IMR-90 (cell line): ENCODE data around the gene CDHR1. TPM values are rescaled to one million over a fixed set of nuclear protein-coding genes. Genes with fewer than 3 reads are reported as not detected.

ENCODE experiments used
- ATAC-seq: fragments of 200-7000 bp; cut with Tn5 transposase; 2 replicates; pipeline ENCODE4 v1.9.1; 2020; ENCODE audit warnings: low read depth, mild to moderate bottlenecking, moderate library complexity
- BruUV-seq: library from RNA; stranded (reverse); fragments of 400-500 nt; replicated peaks from 2 replicates; lab custom pipeline; 2021; lab: Mats Ljungman, UMichigan
- CTCF ChIA-PET: fragments of 300-600 bp; formaldehyde crosslinking; extraction: SDS; loops from one replicate; lab custom pipeline; 2021; ENCODE audit warnings: antibody characterized with exemption; lab: Yijun Ruan, JAX
- POLR2A ChIA-PET: fragments of 300-600 bp; sonication (Branson Sonifier 250); formaldehyde crosslinking; loops from one replicate; lab custom pipeline; 2022; ENCODE audit warnings: antibody characterized with exemption; ENCODE audit not compliant: unreplicated experiment; lab: Charles Lee
- DNase-seq: peaks from one replicate; pipeline ENCODE4 v3.0.0; 2013
- H2AFZ ChIP-seq: replicated peaks from 2 replicates; pipeline ENCODE3; 2013; ENCODE audit warnings: low read length, mild to moderate bottlenecking; ENCODE audit not compliant: poor library complexity
- H2AK5ac ChIP-seq: 2 replicates; pipeline ENCODE4 v1.6.1; 2013; ENCODE audit warnings: low read depth, low read length, inconsistent platforms
- H2AK9ac ChIP-seq: replicated peaks from 2 replicates; pipeline ENCODE3; 2013; ENCODE audit warnings: mild to moderate bottlenecking, low read depth, low read length, moderate library complexity; ENCODE audit not compliant: poor library complexity
- H2BK120ac ChIP-seq: 2 replicates; pipeline ENCODE4 v1.6.1; 2013; ENCODE audit warnings: low read depth, low read length, inconsistent platforms
- H2BK15ac ChIP-seq: 3 replicates; pipeline ENCODE4 v1.6.1; 2013; ENCODE audit warnings: low read depth, low read length, inconsistent platforms
- H2BK20ac ChIP-seq: 2 replicates; pipeline ENCODE4 v1.6.1; 2013; ENCODE audit warnings: low read depth, mild to moderate bottlenecking, inconsistent platforms, low read length, moderate library complexity
- H2BK5ac ChIP-seq: 2 replicates; pipeline ENCODE4 v1.6.1; 2013; ENCODE audit warnings: mild to moderate bottlenecking, low read depth, low read length, inconsistent platforms; ENCODE audit not compliant: poor library complexity, severe bottlenecking
- H3K14ac ChIP-seq: replicated peaks from 2 replicates; pipeline ENCODE4 v1.6.1; 2013; ENCODE audit warnings: low read depth, low read length, inconsistent platforms
- H3K18ac ChIP-seq: 2 replicates; pipeline ENCODE4 v1.6.1; 2013; ENCODE audit warnings: low read depth, low read length, control low read depth
- H3K23ac ChIP-seq: 2 replicates; pipeline ENCODE4 v1.6.1; 2013; ENCODE audit warnings: low read depth, low read length, inconsistent platforms
- H3K27ac ChIP-seq: 2 replicates; pipeline ENCODE4 v1.5.1; 2013; ENCODE audit warnings: mild to moderate bottlenecking, control low read depth, low read length; ENCODE audit not compliant: insufficient read depth
- H3K27me3 ChIP-seq: 2 replicates; pipeline ENCODE4 v1.6.1; 2013; ENCODE audit warnings: low read length; ENCODE audit not compliant: control insufficient read depth, insufficient read depth
- H3K36me3 ChIP-seq: 2 replicates; pipeline ENCODE4 v1.6.1; 2013; ENCODE audit warnings: low read length, mixed read lengths; ENCODE audit not compliant: control insufficient read depth, insufficient read depth
- H3K4ac ChIP-seq: 2 replicates; pipeline ENCODE4 v1.6.1; 2013; ENCODE audit warnings: low read depth, low read length, inconsistent platforms
- H3K4me1 ChIP-seq: 2 replicates; pipeline ENCODE4 v1.6.1; 2013; ENCODE audit warnings: low read length, mixed read lengths; ENCODE audit not compliant: control insufficient read depth, insufficient read depth
- H3K4me2 ChIP-seq: 2 replicates; pipeline ENCODE4 v1.6.1; 2013; ENCODE audit warnings: low read depth, mild to moderate bottlenecking, control low read depth, low read length, moderate library complexity
- H3K4me3 ChIP-seq: 2 replicates; pipeline ENCODE4 v1.5.1; 2013; ENCODE audit warnings: low read depth, mild to moderate bottlenecking, control low read depth, low read length, moderate library complexity; ENCODE audit not compliant: insufficient read depth
- H3K56ac ChIP-seq: 2 replicates; pipeline ENCODE4 v1.6.1; 2013; ENCODE audit warnings: low read length, inconsistent platforms; ENCODE audit not compliant: insufficient read depth; ENCODE audit errors: extremely low read depth
- H3K79me1 ChIP-seq, 2 experiments: 2 replicates each; pipeline ENCODE4 v1.6.1; 2013; ENCODE audit warnings: low read length in 2 of 2, inconsistent platforms in 1 of 2, low read depth in 1 of 2
- H3K9ac ChIP-seq: 2 replicates; pipeline ENCODE4 v1.6.1; 2013; ENCODE audit warnings: low read depth, low read length, control low read depth
- H3K9me1 ChIP-seq: 2 replicates; pipeline ENCODE4 v1.6.1; 2013; ENCODE audit warnings: low read length, inconsistent platforms; ENCODE audit not compliant: insufficient read depth
- H3K9me3 ChIP-seq: 2 replicates; pipeline ENCODE4 v1.6.1; 2013; ENCODE audit warnings: low read length; ENCODE audit not compliant: control insufficient read depth, insufficient read depth
- H4K20me1 ChIP-seq: 2 replicates; pipeline ENCODE4 v1.6.1; 2013; ENCODE audit warnings: low read length, inconsistent platforms; ENCODE audit not compliant: insufficient read depth
- H4K5ac ChIP-seq: 2 replicates; pipeline ENCODE4 v1.6.1; 2013; ENCODE audit warnings: mild to moderate bottlenecking, low read depth, low read length, control low read depth
- H4K8ac ChIP-seq, 2 experiments: 2 replicates each; pipeline ENCODE4 v1.6.1; 2013; ENCODE audit warnings: low read depth in 2 of 2, low read length in 2 of 2, control low read depth in 1 of 2, inconsistent platforms in 1 of 2
- H4K91ac ChIP-seq: 2 replicates; pipeline ENCODE4 v1.6.1; 2013; ENCODE audit warnings: low read depth, low read length, inconsistent platforms; ENCODE audit not compliant: insufficient read depth
- CHD1 ChIP-seq: IDR thresholded peaks from 2 replicates; pipeline ENCODE4 v1.6.1; 2012; ENCODE audit warnings: low read depth, low read length, improper control_type of control experiment
- FOS ChIP-seq: fragments of 150-350 bp; IDR thresholded peaks from 2 replicates; pipeline ENCODE4 v1.6.1; 2016; ENCODE audit warnings: low read depth, low read length
- MAZ ChIP-seq: IDR thresholded peaks from 2 replicates; pipeline ENCODE4 v1.6.1; 2012; ENCODE audit warnings: low read depth, mild to moderate bottlenecking, low read length, improper control_type of control experiment, moderate library complexity, borderline replicate concordance
- NFE2L2 ChIP-seq: fragments of 150-350 bp; IDR thresholded peaks from 2 replicates; pipeline ENCODE4 v1.6.1; 2016; ENCODE audit warnings: low read depth, mild to moderate bottlenecking, low read length
- POLR2A ChIP-seq: IDR thresholded peaks from 2 replicates; pipeline ENCODE4 v1.6.1; 2012; ENCODE audit warnings: mild to moderate bottlenecking, low read depth, low read length
- RAD21 ChIP-seq: IDR thresholded peaks from 2 replicates; pipeline ENCODE4 v1.6.1; 2012; ENCODE audit warnings: low read length, improper control_type of control experiment
- RCOR1 ChIP-seq: IDR thresholded peaks from 2 replicates; pipeline ENCODE4 v1.6.1; 2012; ENCODE audit warnings: mild to moderate bottlenecking, low read length, improper control_type of control experiment; ENCODE audit not compliant: insufficient replicate concordance
- RFX5 ChIP-seq: IDR thresholded peaks from 2 replicates; pipeline ENCODE4 v1.8.0; 2012; ENCODE audit warnings: low read depth, mild to moderate bottlenecking, low read length, moderate library complexity
- WGBS, 2 experiments: methylation state at CpG; one replicate each; pipeline versions ENCODE4 v1.1.5 to v1.1.7; 2013; ENCODE audit warnings: missing lambda C conversion rate in 2 of 2; ENCODE audit not compliant: insufficient read length in 1 of 2; ENCODE audit errors: extremely low coverage in 2 of 2; 5-methylcytosine and 5-hydroxymethylcytosine counted together
- dilution Hi-C: fragments of 300-500 bp; cut with HindIII; formaldehyde crosslinking; loops from one replicate; pipeline ENCODE4 v1.14.3; 2018; ENCODE audit warnings: low sequenced_read_pairs; ENCODE audit not compliant: unreplicated experiment
- in situ Hi-C: fragments of 300-500 bp; cut with MboI; formaldehyde crosslinking; loops from 3 replicates; pipeline ENCODE4 v1.14.3; 2019; ENCODE audit warnings: low sequenced_read_pairs, inconsistent platforms, mixed read lengths
- intact Hi-C: fragments of 100-400 bp; cut with micrococcal nuclease; formaldehyde crosslinking; loops from 2 replicates; pipeline ENCODE4 v1.10.0; 2022
- polyA plus RNA-seq, 3 experiments: library from polyadenylated mRNA; depleted of rRNA; stranded (reverse); fragments of >200 nt; gene quantifications; 2 replicates each; pipeline ENCODE4 v1.2.3, GENCODE V29; 2012; ENCODE audit warnings: low replicate concordance in 1 of 3
- total RNA-seq: library from RNA; depleted of rRNA; stranded (reverse); fragments of >200 nt; gene quantifications from 2 replicates; pipeline ENCODE4 v1.2.3, GENCODE V29; 2012
- TF ChIP-seq, protein P1 (sequence below): conservative IDR thresholded peaks from 2 replicates; pipeline ENCODE4 v1.5.1; 2012; ENCODE audit warnings: mild to moderate bottlenecking, low read depth, low read length, improper control_type of control experiment

Gene CDHR1
- total and polyA plus RNA-seq, 2 of the 4 experiments (the other 2 are of a cell fraction): not detected

DNA sequence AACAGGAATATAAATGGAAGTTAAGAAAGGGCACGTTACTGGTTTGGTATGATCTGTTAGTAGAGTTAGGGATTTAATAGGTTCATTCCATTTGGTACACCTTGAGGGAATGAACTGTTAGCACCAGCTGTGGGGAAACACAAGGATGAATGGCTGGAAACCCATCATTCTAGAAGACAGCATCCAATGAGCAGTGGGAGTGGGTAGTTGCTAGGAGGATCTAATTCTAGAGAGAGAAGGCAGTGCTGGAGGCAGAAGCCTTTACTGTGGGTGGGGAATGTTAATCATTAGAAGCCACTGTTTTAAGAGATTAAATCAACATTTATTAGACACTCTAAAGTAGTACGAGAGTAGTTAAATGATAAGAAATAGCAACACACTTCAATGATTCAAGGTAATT, 36.3 kb upstream of the CDHR1 start:
- DNase-seq (no peak), ATAC-seq (no peak)
- Histone ChIP-seq H2AFZ (no peak overlapping the region), H3K56ac (no peak overlapping the region), H4K91ac (no peak overlapping the region), H3K4me3 (no peak overlapping the region), H2BK5ac (no peak overlapping the region), H4K8ac (no peak overlapping the region), H3K23ac (no peak overlapping the region), H2AK5ac (no peak overlapping the region), H3K9me3 (no peaks in the 10 kb centered on the region), H2BK20ac (no peak overlapping the region), H3K9ac (no peak overlapping the region), H3K9me1 (no peaks in the 10 kb centered on the region), H3K27ac (no peak overlapping the region), H4K20me1 (no peaks in the 10 kb centered on the region), H3K79me1 (no peaks in the 10 kb centered on the region), H2AK9ac (no peak overlapping the region), H3K36me3 (peaks cover 1% of the 10 kb centered on the region; the same call in 1 of the 2 replicates), H3K4me1 (no peaks in the 10 kb centered on the region), H4K5ac (no peak overlapping the region), H3K18ac (no peak overlapping the region), H3K14ac (no peak overlapping the region), H3K4me2 (no peak overlapping the region), H2BK15ac (no peak overlapping the region), H3K27me3 (peaks cover 7% of the 10 kb centered on the region; the same call in 1 of the 2 replicates), H3K4ac (no peak overlapping the region), H2BK120ac (no peak overlapping the region)
- in situ Hi-C loops: no loop called here
- ChIA-PET CTCF (interaction anchor here (2.1 kb wide), 1 partner anchor 10 kb away, joined by 8 read pairs; no protein-coding TSS in a partner anchor), POLR2A (no interaction called here)
- intact Hi-C loops: no loop called here
- TF ChIP-seq NFE2L2 (no peak), RFX5 (no peak), FOS (no peak), POLR2A (no peak), RCOR1 (no peak), CHD1 (no peak), RAD21 (no peak), MAZ (no peak)
- TF ChIP-seq, protein P1, sequence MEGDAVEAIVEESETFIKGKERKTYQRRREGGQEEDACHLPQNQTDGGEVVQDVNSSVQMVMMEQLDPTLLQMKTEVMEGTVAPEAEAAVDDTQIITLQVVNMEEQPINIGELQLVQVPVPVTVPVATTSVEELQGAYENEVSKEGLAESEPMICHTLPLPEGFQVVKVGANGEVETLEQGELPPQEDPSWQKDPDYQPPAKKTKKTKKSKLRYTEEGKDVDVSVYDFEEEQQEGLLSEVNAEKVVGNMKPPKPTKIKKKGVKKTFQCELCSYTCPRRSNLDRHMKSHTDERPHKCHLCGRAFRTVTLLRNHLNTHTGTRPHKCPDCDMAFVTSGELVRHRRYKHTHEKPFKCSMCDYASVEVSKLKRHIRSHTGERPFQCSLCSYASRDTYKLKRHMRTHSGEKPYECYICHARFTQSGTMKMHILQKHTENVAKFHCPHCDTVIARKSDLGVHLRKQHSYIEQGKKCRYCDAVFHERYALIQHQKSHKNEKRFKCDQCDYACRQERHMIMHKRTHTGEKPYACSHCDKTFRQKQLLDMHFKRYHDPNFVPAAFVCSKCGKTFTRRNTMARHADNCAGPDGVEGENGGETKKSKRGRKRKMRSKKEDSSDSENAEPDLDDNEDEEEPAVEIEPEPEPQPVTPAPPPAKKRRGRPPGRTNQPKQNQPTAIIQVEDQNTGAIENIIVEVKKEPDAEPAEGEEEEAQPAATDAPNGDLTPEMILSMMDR: no peak
- WGBS, 2 experiments: 100% methylated on average over 1 of the region's 2 CpGs; no CpG with 5 or more reads in 1 of the 2 experiments
- BruUV-seq: no TSS peak
- dilution Hi-C loops: no loop called here
